OCI-LY3 (cell line): Measurements from ENCODE around the gene DACT2.
"Not testable (repeated sequence)": the region's sequence is repeated elsewhere in the genome, so short reads cannot be mapped to it uniquely, and the experiment has no call there.

ENCODE experiments used
- H2AFZ ChIP-seq: fragments of 200-600, 300-600 bp; shearing (Covaris generic); 2 replicates; pipeline ENCODE4 v1.6.0; 2014; ENCODE audit warnings: antibody characterized with exemption, low read depth, low read length
- H3K27ac ChIP-seq: fragments of 200-600, 300-600 bp; sonication (generic); 2 replicates; pipeline ENCODE4 v1.5.1; 2014; ENCODE audit warnings: mild to moderate bottlenecking, low read length, moderate library complexity, mixed read lengths
- H3K27me3 ChIP-seq: fragments of 200-600, 300-600 bp; sonication (generic); 2 replicates; pipeline ENCODE4 v1.6.1; 2014; ENCODE audit warnings: low read depth, low read length, mixed read lengths
- H3K36me3 ChIP-seq: fragments of 200-600, 300-600 bp; sonication (generic); replicated peaks from 2 replicates; pipeline ENCODE3; 2014; ENCODE audit warnings: low read depth, low read length, mixed read lengths
- H3K4me1 ChIP-seq: fragments of 300-600, 200-600 bp; sonication (generic); 2 replicates; pipeline ENCODE4 v1.6.1; 2014; ENCODE audit warnings: low read length, mixed read lengths
- H3K4me2 ChIP-seq: fragments of 200-600, 300-600 bp; sonication (generic); 2 replicates; pipeline ENCODE4 v1.6.1; 2014; ENCODE audit warnings: low read length, mixed read lengths
- H3K4me3 ChIP-seq: fragments of 300-600, 200-600 bp; sonication (generic); 2 replicates; pipeline ENCODE4 v1.5.1; 2014; ENCODE audit warnings: antibody characterized with exemption, mild to moderate bottlenecking, low read length, moderate library complexity
- H3K79me2 ChIP-seq: fragments of 300-600, 200-600 bp; shearing (Covaris generic); 2 replicates; pipeline ENCODE4 v1.6.1; 2014; ENCODE audit warnings: mild to moderate bottlenecking, low read length, mixed read lengths
- H3K9ac ChIP-seq: fragments of 300-600, 200-600 bp; shearing (Covaris generic); 2 replicates; pipeline ENCODE4 v1.6.0; 2014; ENCODE audit warnings: mild to moderate bottlenecking, low read length, moderate library complexity
- H3K9me3 ChIP-seq: fragments of 200-600, 300-600 bp; shearing (Covaris generic); 2 replicates; pipeline ENCODE4 v1.6.1; 2014; ENCODE audit warnings: low read length, mixed read lengths; ENCODE audit not compliant: insufficient read depth
- H4K20me1 ChIP-seq: fragments of 200-600, 300-600 bp; sonication (generic); 2 replicates; pipeline ENCODE4 v1.6.1; 2016; ENCODE audit warnings: low read length, mixed read lengths; ENCODE audit not compliant: insufficient read depth
- CTCF ChIP-seq: fragments of 200-600, 300-600 bp; sonication (generic); IDR thresholded peaks from 2 replicates; pipeline ENCODE4 v1.5.1; 2014; ENCODE audit warnings: antibody characterized with exemption, low read length, low read depth
- EZH2phosphoT487 ChIP-seq: fragments of 200-600 bp; shearing (Covaris generic); IDR thresholded peaks from 2 replicates; pipeline ENCODE4 v1.6.1; 2018; ENCODE audit warnings: antibody characterized with exemption, mixed run types, low read depth

Gene DACT2

GRCh38 chr6:168315596-168315995 lies 4.0 kb downstream of the DACT2 start:
- TF ChIP-seq CTCF (no peak), EZH2phosphoT487 (no peak)
- Histone ChIP-seq H3K36me3 (no peaks in the 10 kb centered on the region), H3K27ac (no peak overlapping the region), H3K9ac (no peak overlapping the region), H3K79me2 (no peaks in the 10 kb centered on the region), H3K4me3 (no peak overlapping the region), H2AFZ (no peak overlapping the region), H3K27me3 (no peaks in the 10 kb centered on the region), H4K20me1 (no peaks in the 10 kb centered on the region), H3K9me3 (no peaks in the 10 kb centered on the region), H3K4me2 (no peak overlapping the region), H3K4me1 (no peaks in the 10 kb centered on the region)

- H3K9me3 ChIP-seq = no peaks in the 10 kb centered on the region
- H3K27ac ChIP-seq = no peak overlapping the region
- no peak overlapping the region for H3K4me3 ChIP-seq
- TF ChIP-seq CTCF (no peak), EZH2phosphoT487 (no peak)
- no peak overlapping the region for H3K9ac ChIP-seq
- no peak overlapping the region for H3K4me2 ChIP-seq
- no peaks in the 10 kb centered on the region for H3K27me3 ChIP-seq
- H4K20me1 ChIP-seq = no peaks in the 10 kb centered on the region
- H3K4me1 ChIP-seq = no peaks in the 10 kb centered on the region
- no peak overlapping the region for H2AFZ ChIP-seq
- H3K36me3 ChIP-seq = no peaks in the 10 kb centered on the region
- H3K79me2 ChIP-seq = no peaks in the 10 kb centered on the region
Measured at GRCh38 chr6:168314948-168315347, 4.6 kb downstream of the DACT2 start.

- H3K4me2 ChIP-seq = no peak overlapping the region
- no peak for TF ChIP-seq EZH2phosphoT487
- TF ChIP-seq CTCF = no peak
- H3K36me3 ChIP-seq = no peaks in the 10 kb centered on the region
- H3K4me3 ChIP-seq = no peak overlapping the region
- no peak overlapping the region for H2AFZ ChIP-seq
- H4K20me1 ChIP-seq = no peaks in the 10 kb centered on the region
- no peaks in the 10 kb centered on the region for H3K27me3 ChIP-seq
- no peak overlapping the region for H3K9ac ChIP-seq
- H3K9me3 ChIP-seq = no peaks in the 10 kb centered on the region
- H3K27ac ChIP-seq = no peak overlapping the region
- H3K4me1 ChIP-seq = no peaks in the 10 kb centered on the region
- H3K79me2 ChIP-seq = no peaks in the 10 kb centered on the region
Measured at GRCh38 chr6:168314021-168314420, 5.6 kb downstream of the DACT2 start.

GRCh38 chr6:168313431-168314011 lies 6.1 kb downstream of the DACT2 start:
- TF ChIP-seq EZH2phosphoT487 (no peak), CTCF (no peak)
- H3K9ac ChIP-seq = no peak overlapping the region
- no peaks in the 10 kb centered on the region for H3K4me1 ChIP-seq
- H4K20me1 ChIP-seq = no peaks in the 10 kb centered on the region
- no peak overlapping the region for H3K4me2 ChIP-seq
- H3K4me3 ChIP-seq = no peak overlapping the region
- H3K9me3 ChIP-seq = no peaks in the 10 kb centered on the region
- no peaks in the 10 kb centered on the region for H3K79me2 ChIP-seq
- no peak overlapping the region for H3K27ac ChIP-seq
- no peaks in the 10 kb centered on the region for H3K36me3 ChIP-seq
- no peaks in the 10 kb centered on the region for H3K27me3 ChIP-seq
- no peak overlapping the region for H2AFZ ChIP-seq

- H2AFZ ChIP-seq, H4K20me1 ChIP-seq, H3K9me3 ChIP-seq, H3K4me2 ChIP-seq, H3K36me3 ChIP-seq, H3K79me2 ChIP-seq, H3K27ac ChIP-seq, H3K9ac ChIP-seq, H3K4me1 ChIP-seq, H3K27me3 ChIP-seq, H3K4me3 ChIP-seq: not testable (repeated sequence)
Measured at GRCh38 chr6:168312125-168312507, 7.5 kb downstream of the DACT2 start.
